GM20431 (cell line): Measurements from ENCODE around the gene ECI2.
"Not testable (repeated sequence)": the region's sequence is repeated elsewhere in the genome, so short reads cannot be mapped to it uniquely, and the experiment has no call there.

Source experiments
- in situ Hi-C: fragments of 300-500 bp; cut with MseI, MboI; formaldehyde crosslinking; loops from one replicate; pipeline ENCODE4 v1.15.0; 2020; ENCODE audit warnings: low sequenced_read_pairs; ENCODE audit not compliant: unreplicated experiment

Gene ECI2

DNA sequence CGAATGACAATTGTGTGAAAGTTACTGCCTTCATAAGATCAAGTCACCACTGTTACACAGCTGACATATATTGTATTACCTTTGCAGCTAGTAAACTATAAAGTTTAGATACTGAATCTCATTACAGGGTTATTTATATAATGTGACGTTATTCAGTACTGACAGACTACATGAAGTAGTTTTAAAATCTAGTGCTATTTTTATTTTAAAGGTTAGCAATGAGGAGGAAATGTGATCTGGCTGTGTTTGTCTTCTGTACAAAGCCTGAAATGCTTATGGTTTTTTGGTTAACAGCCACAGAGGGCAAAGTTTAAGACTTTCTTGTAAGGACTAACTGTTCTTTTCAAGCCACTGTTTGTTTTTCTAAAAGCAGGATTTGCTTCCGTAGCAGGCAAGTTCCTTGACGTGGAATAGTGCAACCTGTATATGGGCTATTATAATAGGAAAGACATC, 26.0 kb downstream of the ECI2 start:
- in situ Hi-C loops = not testable (repeated sequence)

DNA sequence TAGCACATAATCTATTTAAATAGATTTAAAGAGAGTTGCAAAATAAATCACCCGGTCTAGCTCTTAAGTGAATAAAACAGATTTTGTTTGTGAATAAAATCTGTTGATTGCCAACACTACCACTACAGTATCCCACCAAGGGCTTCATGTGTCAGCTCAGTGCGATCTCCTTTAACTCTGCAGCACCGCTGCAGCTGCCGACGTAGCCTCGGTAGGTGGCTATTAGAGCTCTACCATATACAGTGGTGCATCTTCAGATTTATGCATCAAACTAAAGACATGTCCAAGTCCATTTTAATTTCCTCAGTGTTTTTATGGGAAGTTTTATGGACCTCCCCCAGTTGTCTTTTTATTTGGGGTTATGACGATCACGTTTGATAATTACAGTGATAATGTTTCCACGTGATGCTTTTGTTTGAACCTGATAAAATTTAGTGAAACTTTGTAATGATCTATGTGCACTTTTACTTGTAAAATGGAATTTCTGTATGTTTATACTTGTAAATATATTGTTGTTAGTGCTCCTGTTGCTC, 26.7 kb downstream of the ECI2 start:
- in situ Hi-C loops = no loop called here

DNA sequence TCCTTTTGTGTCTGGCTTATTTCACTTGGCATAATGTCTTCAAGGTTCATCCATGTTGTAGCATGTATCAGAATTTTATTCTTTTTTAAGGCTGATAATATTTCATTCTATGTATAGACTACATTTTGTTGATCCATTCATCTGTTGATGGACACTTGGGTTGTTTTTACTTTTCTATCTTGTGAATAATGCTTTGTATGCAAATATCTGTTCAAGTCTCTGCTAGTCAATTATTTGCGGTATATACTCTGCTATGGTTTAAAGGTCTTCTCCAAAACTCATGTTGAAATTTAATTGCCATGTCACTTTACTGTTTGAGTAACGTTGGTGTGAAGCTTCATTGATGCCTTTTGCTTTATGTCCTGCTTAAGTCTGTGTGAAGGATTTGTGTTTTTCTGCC, 27.5 kb downstream of the ECI2 start:
- in situ Hi-C loops = no loop called here

DNA sequence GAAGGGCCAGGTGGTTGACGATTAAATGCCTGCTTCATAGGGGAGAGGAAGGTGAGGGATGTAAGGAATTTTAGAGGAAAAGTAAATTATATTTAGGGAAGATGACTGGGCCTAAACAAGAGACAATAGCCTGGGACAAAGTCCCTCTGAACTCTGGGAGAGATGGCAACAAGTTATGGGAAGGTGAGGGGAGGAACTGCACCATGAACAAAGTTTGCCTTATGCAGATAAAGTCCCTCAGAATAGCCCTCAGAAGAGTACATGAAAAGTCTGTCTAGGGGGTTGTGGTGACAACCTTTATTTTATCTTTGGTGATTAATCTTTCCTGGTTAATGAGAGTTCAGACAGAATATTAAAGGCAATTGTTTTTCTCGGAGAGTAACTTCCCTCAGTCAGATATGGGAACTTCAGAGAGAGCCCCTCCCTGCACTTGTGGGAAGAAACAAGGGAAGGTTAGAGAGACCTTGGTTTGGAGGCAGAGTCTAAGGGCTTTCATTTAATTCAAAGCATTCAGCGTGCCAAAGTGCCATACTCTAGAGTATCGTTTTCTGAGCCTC, 29.3 kb downstream of the ECI2 start:
- in situ Hi-C loops = no loop called here

DNA sequence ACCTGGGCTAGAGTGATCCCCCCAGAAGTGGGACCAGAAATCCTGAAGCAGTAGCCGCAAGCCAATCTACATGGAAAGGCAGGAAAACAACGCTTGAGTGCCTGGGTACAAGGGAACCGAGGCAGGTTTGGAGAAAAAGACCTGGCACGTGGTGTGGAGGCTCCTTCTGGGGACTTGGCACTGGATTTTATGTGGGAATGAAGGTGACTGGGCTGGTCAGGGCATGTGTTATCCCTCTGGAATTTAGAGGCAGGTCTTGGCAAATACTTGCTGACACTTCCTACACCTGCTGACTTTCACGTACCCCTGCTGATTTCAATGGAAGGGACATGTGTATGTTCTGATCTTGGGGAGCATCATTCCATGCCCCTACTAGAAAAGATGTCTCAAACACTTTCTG, 31.4 kb downstream of the ECI2 start:
- in situ Hi-C loops = no loop called here

DNA sequence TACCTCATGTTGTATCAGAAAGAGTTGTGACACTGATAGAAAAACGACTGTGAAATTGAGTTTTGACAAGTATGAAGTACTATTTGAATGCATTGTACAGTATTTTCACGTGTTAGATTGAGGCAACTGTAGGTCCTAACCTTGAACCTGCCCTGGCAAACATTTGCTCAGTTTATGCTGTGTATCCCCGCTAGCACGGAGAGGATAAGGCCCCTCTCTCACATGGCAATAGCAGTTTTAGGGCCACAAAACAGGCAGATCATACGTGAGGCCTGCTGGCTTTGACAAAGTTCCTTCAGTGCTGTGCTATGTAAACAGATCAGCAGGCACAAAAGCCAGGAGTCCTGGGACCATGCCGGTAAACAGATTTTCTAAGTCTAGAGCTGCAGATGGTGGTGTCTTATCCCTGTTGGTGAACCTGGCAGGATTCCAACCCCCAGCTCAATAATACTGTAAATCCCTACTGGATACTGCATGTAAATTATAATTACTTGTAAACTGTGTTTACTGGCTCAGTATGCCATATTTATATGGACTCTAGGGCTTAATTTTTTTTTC, 32.6 kb downstream of the ECI2 start:
- in situ Hi-C loops = no loop called here

DNA sequence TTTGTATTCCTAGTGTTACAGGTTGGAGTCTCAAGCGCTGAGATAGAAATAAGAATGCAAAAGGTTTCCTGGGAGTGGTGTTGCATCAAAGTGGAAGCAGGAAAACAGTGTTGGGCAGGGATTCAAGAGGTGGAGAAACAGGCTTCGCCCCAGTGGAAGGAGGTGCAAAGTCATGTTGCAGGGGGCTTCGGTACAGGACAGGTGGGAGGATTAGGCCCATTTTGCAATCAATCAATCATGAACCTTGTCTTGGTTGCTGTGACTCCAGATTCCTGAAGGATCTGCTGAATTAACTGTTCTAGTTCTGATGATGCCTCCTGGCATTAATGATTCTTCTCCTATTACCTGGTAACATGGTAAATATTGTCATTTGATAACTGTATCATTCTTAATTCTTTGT, 34.1 kb downstream of the ECI2 start:
- in situ Hi-C loops = no loop called here

DNA sequence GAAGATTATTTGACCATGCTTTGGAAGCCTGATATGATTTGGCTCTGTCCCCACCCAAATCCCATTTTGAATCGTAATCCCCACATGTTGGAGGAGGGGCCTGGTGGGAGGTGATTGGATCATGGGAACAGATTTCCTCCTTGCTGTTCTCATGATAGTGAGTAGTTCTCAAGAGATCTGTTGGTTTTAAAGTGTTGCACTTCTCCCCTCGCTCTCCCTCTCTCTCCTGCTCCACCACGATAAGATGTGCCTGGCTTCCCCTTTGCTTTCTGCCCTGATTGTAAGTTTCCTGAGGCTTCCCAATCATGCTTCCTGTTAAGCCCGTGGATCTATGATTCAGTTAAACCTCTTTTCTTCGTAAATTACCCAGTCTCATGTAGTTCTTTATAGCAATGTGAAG, 34.7 kb downstream of the ECI2 start:
- in situ Hi-C loops = no loop called here

DNA sequence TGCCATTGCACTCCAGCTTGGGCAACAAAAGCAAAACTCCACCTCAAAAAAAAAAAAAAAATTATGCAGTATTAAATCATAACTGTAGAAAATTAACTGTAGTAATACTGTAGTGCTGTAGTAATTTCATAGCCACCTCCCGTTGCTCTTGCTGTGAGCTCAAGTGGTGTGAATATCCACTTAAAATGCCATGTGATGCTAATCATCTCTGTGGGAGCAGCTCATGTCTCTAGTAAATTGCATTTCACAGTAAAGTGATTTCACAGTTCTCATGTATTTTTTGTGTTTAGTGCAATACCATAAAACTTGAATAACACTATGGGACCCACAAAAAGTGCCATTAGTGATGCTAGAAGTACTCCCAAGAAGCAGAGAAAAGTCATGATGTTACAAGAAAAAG, 42.1 kb downstream of the ECI2 start:
- in situ Hi-C loops = no loop called here

DNA sequence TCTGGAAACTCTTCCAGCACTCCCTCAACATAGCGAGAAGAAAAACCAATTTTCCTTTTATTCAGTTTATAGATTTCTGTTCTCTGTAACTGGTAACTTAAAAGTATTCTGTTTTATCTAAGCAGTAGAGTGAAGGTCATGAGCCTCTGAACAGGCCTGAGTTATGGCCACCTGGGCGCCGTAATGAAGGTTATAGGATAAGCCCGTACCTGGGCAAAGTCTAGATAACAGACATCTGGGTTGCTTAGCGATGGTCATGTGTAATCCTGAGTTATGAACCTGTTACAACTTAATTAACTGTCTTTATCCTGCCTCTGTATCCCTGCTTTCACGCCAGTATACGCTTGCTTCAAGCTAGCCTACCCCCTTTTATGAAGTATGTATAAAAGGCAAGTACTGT, 43.4 kb downstream of the ECI2 start:
- in situ Hi-C loops = no loop called here

DNA sequence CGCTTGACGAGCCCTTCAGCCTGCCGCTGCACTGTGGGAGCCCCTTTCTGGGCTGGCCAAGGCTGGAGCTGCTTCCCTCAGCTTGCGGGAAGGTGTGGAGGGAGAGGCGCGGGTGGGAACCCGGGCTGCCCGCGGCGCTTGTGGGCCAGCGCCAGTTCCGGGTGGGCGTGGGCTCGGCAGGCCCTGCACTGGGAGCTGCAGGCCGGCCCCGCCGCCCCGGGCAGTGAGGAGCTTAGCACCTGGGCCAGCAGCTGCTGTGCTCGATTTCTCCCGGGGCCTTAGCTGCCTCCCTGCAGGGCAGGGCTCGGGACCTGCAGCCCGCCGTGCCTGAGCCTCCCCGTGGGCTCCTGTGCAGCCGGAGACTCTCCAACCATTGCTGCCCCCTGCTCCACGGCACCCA, 45.3 kb downstream of the ECI2 start:
- in situ Hi-C loops = not testable (repeated sequence)

DNA sequence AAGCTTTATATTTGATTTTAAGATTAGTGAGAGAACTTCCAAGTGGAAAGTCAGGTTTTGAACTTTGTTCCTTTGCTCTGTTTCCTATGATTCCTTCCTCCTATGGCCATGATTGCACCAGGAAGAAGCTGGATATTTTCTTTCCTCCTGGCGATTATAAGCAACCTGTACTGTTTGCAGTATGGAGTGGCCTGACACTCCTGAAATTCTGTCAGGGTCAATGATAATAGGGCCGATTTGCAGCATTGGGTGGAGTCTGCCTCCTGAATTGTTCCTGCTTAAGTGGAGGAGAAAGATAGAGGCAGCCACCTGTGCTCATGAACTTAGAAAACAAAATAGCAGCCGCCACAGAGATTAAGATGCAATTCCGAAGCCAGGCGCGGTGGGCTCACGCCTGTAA, 46.7 kb downstream of the ECI2 start:
- in situ Hi-C loops = no loop called here

DNA sequence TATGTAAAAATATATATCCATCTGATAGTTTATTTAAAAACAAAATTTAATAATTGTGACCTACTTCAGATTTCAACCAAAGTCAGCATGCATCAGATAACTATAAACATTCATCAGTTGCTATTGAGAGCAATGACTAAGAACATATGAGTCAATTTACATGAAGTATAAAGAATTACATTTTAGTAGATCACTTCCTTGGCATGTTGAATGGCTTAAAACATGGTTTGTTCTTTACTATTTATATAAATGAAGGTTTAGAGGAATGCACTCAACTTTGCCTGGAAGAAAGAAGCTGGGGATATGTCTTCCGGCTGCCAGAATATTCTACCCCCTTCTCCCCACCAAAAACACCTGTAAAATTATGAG, 50.1 kb downstream of the ECI2 start:
- in situ Hi-C loops = no loop called here

DNA sequence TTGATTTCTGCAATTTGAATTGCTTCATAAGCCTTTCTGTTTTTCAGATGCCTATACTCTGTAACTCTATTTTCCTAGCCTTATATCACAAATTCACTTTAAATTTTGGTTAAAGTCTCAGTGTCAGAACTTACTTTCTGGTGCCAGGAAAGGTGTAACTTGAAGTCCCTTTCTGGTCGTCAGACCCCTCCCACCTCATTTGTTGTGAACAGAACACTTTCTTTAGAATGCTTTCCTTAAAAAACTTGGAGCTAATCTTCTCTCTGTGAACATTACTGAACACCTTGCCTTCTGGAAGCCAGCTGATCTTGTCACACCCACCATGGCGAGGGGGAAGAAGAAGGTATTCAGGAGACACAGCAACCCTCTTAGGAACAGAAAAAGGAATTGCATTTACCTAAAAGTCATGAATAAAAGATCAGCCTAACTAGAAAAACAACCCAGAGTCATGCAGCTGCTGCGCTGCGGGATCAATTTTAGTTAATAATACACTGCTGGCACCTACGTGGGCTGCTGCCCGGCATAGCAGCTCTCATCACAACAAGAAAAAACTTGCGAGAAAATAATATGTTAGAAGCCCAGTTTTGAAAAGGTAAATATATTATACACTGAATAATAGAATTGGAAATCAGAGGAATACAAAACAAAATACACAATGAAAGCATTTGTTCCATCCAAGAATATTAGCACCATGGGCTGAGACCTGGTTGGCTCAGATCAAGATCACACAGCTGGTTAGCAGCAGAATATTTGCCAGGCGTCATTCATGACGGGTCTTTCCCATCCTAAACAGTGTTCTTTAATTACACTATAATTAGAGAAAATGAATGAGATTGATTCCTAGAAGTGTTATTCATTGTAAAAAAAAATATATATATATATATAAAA, 50.7 kb downstream of the ECI2 start:
- in situ Hi-C loops = no loop called here

DNA sequence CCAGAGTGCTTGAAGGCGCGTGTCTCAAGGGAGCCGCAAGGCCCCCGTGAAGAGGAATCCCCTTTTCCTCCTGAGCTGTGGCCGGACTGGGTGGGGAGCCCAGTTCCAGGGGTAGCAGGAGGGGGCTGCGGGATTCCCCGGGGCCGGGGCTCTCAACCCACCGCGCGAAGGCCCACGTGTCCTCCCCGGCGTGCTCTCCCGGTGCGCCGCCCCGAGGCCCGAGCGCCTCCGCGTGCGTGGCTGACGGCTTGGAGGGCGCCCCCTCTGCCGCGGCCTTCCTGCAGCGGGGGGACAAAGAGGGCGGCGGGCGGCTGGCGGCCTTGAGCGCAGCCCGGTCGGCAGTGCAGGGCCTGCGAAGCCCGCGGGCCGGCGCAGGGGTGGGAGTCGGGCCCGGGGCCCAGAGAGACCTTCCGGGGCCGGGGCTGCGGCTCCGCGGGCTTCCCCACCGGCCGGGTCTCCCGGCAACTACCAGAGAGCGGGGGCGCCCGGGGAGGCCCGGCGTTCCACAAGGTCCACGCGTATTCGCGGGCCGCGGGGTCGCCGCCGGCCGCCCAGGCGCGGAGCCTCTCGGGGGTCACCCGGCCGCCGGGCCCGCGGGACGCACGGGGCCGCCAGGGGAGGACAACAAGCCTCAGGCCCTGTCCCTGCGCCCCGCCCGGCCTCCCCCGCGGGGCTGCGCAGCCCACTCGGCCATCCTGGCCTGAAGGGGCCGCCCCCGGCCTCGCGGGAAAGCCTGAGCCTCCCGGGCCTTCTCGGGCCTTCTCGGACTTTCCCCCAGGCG, 56.5 kb downstream of the ECI2 start, which contains the start of gene FAM217A:
Gene FAM217A (minus strand): TSS at position 447 of the 781 bp plus-strand sequence. CDS start 1,723 bp downstream, outside the sequence.
- in situ Hi-C loops = no loop called here

DNA sequence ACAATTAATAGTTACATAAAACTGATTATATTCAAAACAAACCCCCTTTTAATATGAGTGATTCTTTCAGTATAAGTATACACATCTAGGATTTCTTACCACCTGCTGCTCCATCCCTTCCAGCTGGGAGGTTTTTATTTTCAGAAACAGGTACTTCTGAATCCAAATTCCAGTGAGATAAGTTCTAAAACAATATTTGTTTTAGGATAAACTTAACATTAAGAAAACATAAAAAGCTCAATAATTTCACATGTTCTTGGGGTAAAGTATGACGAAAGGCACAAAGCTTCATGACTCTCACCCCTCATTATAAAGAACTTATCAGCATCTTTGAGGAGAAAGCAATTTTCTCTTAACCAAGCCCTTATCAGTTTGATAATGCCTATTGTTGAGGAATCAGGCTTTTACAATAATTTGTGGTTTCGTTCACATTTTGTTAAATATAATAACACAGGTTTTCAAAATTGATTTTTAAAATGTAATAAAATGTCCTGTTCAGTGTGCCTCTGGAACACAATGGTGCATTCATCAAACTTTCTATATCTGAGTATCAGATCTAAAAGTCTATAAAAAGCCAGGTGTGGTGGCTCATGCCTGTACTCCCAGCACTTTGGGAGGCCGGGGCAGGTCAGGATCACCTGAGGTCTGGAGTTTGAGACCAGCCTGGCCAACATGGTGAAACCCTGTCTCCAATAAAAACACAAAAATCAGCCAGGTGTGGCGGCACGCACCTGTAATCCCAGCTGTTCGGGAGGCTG, 60.7 kb downstream of the ECI2 start:
- in situ Hi-C loops = no loop called here

DNA sequence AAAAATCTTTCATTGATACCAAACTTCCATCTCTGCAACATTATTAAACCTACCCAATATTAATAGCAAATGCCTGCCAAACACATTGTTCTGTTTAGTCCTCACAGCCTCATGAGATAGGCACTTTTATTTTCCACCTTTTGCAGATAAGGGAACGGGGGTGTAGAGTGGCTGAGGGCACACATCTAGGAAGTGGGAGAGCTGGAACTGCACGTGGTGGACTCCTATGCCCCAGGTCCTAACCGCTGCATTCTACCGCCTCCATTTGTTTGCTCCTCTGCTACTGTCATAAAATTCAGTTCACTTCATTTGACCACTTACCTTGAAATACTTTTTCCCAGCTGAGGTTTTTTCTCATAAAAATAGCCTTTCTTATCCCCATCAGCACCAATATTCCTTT, 64.0 kb downstream of the ECI2 start:
- in situ Hi-C loops = no loop called here

DNA sequence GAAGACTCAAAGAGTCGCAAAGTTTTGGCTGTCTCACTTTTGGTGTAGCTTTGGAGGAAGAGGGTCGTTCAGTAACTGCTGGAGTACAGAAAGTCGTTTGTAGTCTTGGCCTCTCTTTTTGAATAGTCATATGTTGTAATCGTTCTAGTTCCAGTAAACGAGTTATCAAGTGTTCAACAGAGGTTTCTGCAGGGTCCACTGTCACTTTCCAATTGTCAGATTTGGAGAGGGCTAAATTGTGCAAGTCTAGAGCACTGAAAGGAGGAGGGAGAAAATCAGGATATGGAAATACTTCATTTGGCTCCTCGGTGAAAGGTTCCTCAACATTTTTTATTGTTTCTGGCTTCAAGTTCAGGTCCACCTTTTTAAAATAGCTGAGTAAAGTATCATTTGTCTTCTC, 66.2 kb downstream of the ECI2 start:
- in situ Hi-C loops = no loop called here

DNA sequence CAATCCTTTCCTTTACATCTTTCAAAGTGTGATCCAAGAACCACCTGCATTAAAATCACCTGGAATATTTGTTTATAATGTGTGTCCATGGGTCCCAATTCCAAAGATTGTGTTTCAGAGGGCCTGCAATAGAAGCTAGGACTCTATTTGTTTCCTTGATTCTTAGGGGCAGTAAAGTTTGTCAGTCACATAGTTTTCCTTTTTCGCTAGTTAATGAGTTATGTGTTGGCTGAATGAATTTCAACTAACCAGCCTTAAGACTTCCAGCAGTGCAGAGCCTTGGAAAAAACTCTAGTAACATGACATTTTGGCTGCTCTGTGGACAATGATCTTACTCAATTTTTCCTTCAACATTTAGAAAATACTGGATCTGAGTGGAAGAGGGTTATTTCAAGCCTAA, 67.7 kb downstream of the ECI2 start:
- in situ Hi-C loops = no loop called here
